Endodermal cell (in vitro differentiated cells): ENCODE results near the gene PRDM10. TPM values are rescaled to one million over a fixed set of nuclear protein-coding genes. Genes with fewer than 3 reads are reported as not detected.
"Not testable (repeated sequence)": the region's sequence is repeated elsewhere in the genome, so short reads cannot be mapped to it uniquely, and the experiment has no call there.

Source experiments
- DNase-seq: peaks from one replicate; pipeline ENCODE4 v3.0.0-alpha.2; 2017
- H3K27ac ChIP-seq: 2 replicates; pipeline ENCODE4 v1.5.1; 2013; ENCODE audit warnings: mild to moderate bottlenecking, low read depth, low read length, moderate library complexity
- H3K27me3 ChIP-seq: 2 replicates; pipeline ENCODE4 v1.6.1; 2013; ENCODE audit warnings: mild to moderate bottlenecking, low read length, moderate library complexity; ENCODE audit not compliant: insufficient read depth, control insufficient read depth, poor library complexity, severe bottlenecking
- H3K36me3 ChIP-seq: 2 replicates; pipeline ENCODE4 v1.7.0; 2013; ENCODE audit warnings: mild to moderate bottlenecking, low read length, moderate library complexity; ENCODE audit not compliant: control insufficient read depth, insufficient read depth
- H3K4me1 ChIP-seq: one replicate; pipeline ENCODE4 v1.7.0; 2013; ENCODE audit warnings: low read length; ENCODE audit not compliant: control insufficient read depth, insufficient read depth
- H3K4me3 ChIP-seq: 2 replicates; pipeline ENCODE4 v1.5.1; 2013; ENCODE audit warnings: mild to moderate bottlenecking, low read length, moderate library complexity
- H3K9ac ChIP-seq: 2 replicates; pipeline ENCODE4 v1.6.1; 2013; ENCODE audit warnings: mild to moderate bottlenecking, low read length, moderate library complexity; ENCODE audit not compliant: poor library complexity, severe bottlenecking; ENCODE audit errors: extremely low read depth
- H3K9me3 ChIP-seq: 2 replicates; pipeline ENCODE4 v1.6.1; 2013; ENCODE audit warnings: mild to moderate bottlenecking, low read length, moderate library complexity; ENCODE audit not compliant: control insufficient read depth
- H3K27ac Mint-ChIP-seq: 2 replicates; pipeline ENCODE4 v1.8.0; 2020; ENCODE audit warnings: mixed read lengths
- H3K27me3 Mint-ChIP-seq: 2 replicates; pipeline ENCODE4 v1.8.0; 2021; ENCODE audit warnings: mild to moderate bottlenecking, mixed read lengths; ENCODE audit not compliant: insufficient read depth
- H3K36me3 Mint-ChIP-seq: 2 replicates; pipeline ENCODE4 v1.8.0; 2020; ENCODE audit warnings: low read depth, mixed read lengths
- H3K4me1 Mint-ChIP-seq: 2 replicates; pipeline ENCODE4 v1.8.0; 2020; ENCODE audit warnings: mixed read lengths
- H3K4me3 Mint-ChIP-seq: 2 replicates; pipeline ENCODE4 v1.8.0; 2020; ENCODE audit warnings: mild to moderate bottlenecking, moderate library complexity, mixed read lengths
- H3K9me3 Mint-ChIP-seq: 2 replicates; pipeline ENCODE4 v1.8.0; 2020; ENCODE audit warnings: mild to moderate bottlenecking, mixed read lengths
- CTCF ChIP-seq: fragments of 200-600 bp; sonication (generic); conservative IDR thresholded peaks from 2 replicates; pipeline ENCODE4 v1.5.0; 2021; ENCODE audit warnings: antibody characterized with exemption, mild to moderate bottlenecking
- WGBS, 2 experiments: methylation state at CpG; one replicate each; pipeline versions ENCODE4 v1.1.5 to v1.1.7; 2013; ENCODE audit warnings: missing lambda C conversion rate in 2 of 2, mixed read lengths in 1 of 2; ENCODE audit not compliant: insufficient coverage in 1 of 2, insufficient read length in 1 of 2; 5-methylcytosine and 5-hydroxymethylcytosine counted together
- total RNA-seq, 2 donors: library from RNA; stranded (reverse); fragmentation: NEBNext Ultra II Directional in 1 of 2; extraction: Animal tissue kit (Norgen Biotek cat#: 25700) in 1 of 2; gene quantifications; 2 replicates in 1 of 2; 3 replicates in 1 of 2; pipeline ENCODE4 v1.2.1, GENCODE V29; 2021

PRDM10 gene
- total RNA-seq, 2 donors from 2014 or later, result 15.9 to 16.4 TPM

GRCh38 chr11:129960216-129961214, 42.1 kb downstream of the PRDM10 start:
- no peaks in the 10 kb centered on the region for H3K27me3 Mint-ChIP-seq
- no peak for DNase-seq
- no peaks in the 10 kb centered on the region for H3K4me1 ChIP-seq
- no peak overlapping the region for H3K4me3 Mint-ChIP-seq
- no peaks in the 10 kb centered on the region for H3K27me3 ChIP-seq
- H3K4me3 ChIP-seq, result no peak overlapping the region
- no peaks in the 10 kb centered on the region for H3K9me3 Mint-ChIP-seq
- H3K27ac ChIP-seq, result no peak overlapping the region
- no peaks in the 10 kb centered on the region for H3K9me3 ChIP-seq
- no peaks in the 10 kb centered on the region for H3K4me1 Mint-ChIP-seq
- H3K36me3 ChIP-seq, result peaks cover 12% of the 10 kb centered on the region
- no peak overlapping the region for H3K27ac Mint-ChIP-seq
- WGBS, 2 experiments, result 94 to 95% methylated on average over 13 to 18 of the region's 18 CpGs
- TF ChIP-seq CTCF, result no peak
- H3K36me3 Mint-ChIP-seq, result peaks cover 21% of the 10 kb centered on the region
- no peak overlapping the region for H3K9ac ChIP-seq

GRCh38 chr11:129959687-129960086, 42.9 kb downstream of the PRDM10 start:
- WGBS, 2 experiments, result 89% methylated on average over 1 to 3 of the region's 3 CpGs
- Mint-ChIP-seq H3K9me3 (no peaks in the 10 kb centered on the region), H3K27ac (no peak overlapping the region), H3K27me3 (no peaks in the 10 kb centered on the region), H3K4me3 (no peak overlapping the region), H3K36me3 (peaks cover 24% of the 10 kb centered on the region), H3K4me1 (no peaks in the 10 kb centered on the region)
- Histone ChIP-seq H3K9me3 (no peaks in the 10 kb centered on the region), H3K4me3 (no peak overlapping the region), H3K4me1 (no peaks in the 10 kb centered on the region), H3K27ac (no peak overlapping the region), H3K27me3 (no peaks in the 10 kb centered on the region), H3K36me3 (peaks cover 12% of the 10 kb centered on the region), H3K9ac (no peak overlapping the region)
- no peak for DNase-seq
- TF ChIP-seq CTCF, result no peak

GRCh38 chr11:129955282-129955681, 47.4 kb downstream of the PRDM10 start:
- H3K36me3 Mint-ChIP-seq, result peaks cover 26% of the 10 kb centered on the region
- H3K27me3 ChIP-seq, result no peaks in the 10 kb centered on the region
- H3K4me3 Mint-ChIP-seq, result no peak overlapping the region
- H3K9ac ChIP-seq, result no peak overlapping the region
- H3K9me3 Mint-ChIP-seq, result no peaks in the 10 kb centered on the region
- peaks cover 7% of the 10 kb centered on the region for H3K4me1 Mint-ChIP-seq
- TF ChIP-seq CTCF, result no peak
- H3K36me3 ChIP-seq, result peaks cover 15% of the 10 kb centered on the region
- H3K4me3 ChIP-seq, result no peak overlapping the region
- H3K27me3 Mint-ChIP-seq, result no peaks in the 10 kb centered on the region
- DNase-seq, result no peak
- WGBS, 2 experiments, result 94% methylated on average over 3 to 4 of the region's 4 CpGs
- H3K4me1 ChIP-seq, result no peaks in the 10 kb centered on the region
- no peak overlapping the region for H3K27ac ChIP-seq
- no peak overlapping the region for H3K27ac Mint-ChIP-seq
- no peaks in the 10 kb centered on the region for H3K9me3 ChIP-seq

GRCh38 chr11:129954703-129955102, 47.9 kb downstream of the PRDM10 start:
- peaks cover 26% of the 10 kb centered on the region for H3K36me3 Mint-ChIP-seq
- H3K27me3 Mint-ChIP-seq, H3K9ac ChIP-seq, H3K9me3 Mint-ChIP-seq, H3K27me3 ChIP-seq, H3K4me1 ChIP-seq, H3K9me3 ChIP-seq, H3K27ac ChIP-seq, H3K4me3 Mint-ChIP-seq, H3K4me1 Mint-ChIP-seq, H3K27ac Mint-ChIP-seq, H3K4me3 ChIP-seq, DNase-seq: not testable (repeated sequence)
- peaks cover 15% of the 10 kb centered on the region for H3K36me3 ChIP-seq
- WGBS, 2 experiments, result 100% methylated on average over 1 of the region's 1 CpG
